Activated naive CD8-positive, alpha-beta T cell (primary cell): ENCODE data around the gene SLC25A14.
A peak's percentile ranks its signal among the peaks of the same experiment; 100 is the strongest.
"Not testable (repeated sequence)": the region's sequence is repeated elsewhere in the genome, so short reads cannot be mapped to it uniquely, and the experiment has no call there.

Experiments
- H3K27ac Mint-ChIP-seq: one replicate; pipeline ENCODE4 v1.8.0; 2021; ENCODE audit warnings: mixed read lengths
- H3K27me3 Mint-ChIP-seq: one replicate; pipeline ENCODE4 v1.8.0; 2021; ENCODE audit warnings: mixed read lengths
- H3K36me3 Mint-ChIP-seq: one replicate; pipeline ENCODE4 v1.8.0; 2021; ENCODE audit warnings: mixed read lengths
- H3K4me1 Mint-ChIP-seq: one replicate; pipeline ENCODE4 v1.8.0; 2021; ENCODE audit warnings: low read depth, mixed read lengths
- H3K4me3 Mint-ChIP-seq: one replicate; pipeline ENCODE4 v1.8.0; 2021; ENCODE audit warnings: mild to moderate bottlenecking, mixed read lengths
- H3K9me3 Mint-ChIP-seq: one replicate; pipeline ENCODE4 v1.8.0; 2021; ENCODE audit warnings: low read depth, mixed read lengths

The SLC25A14 gene

GRCh38 chrX:130339408-130340222, at the start of gene SLC25A14:
SLC25A14 (plus strand) TSS chrX:130339919; CDS start chrX:130340279, 360 bp downstream.
- peak within 1 kb of the TSS; percentile 95 for H3K4me3 Mint-ChIP-seq
- no peaks in the 10 kb centered on the region for H3K36me3 Mint-ChIP-seq
- H3K27me3 Mint-ChIP-seq, result no peaks in the 10 kb centered on the region
- peak within 1 kb of the TSS; percentile 95 for H3K27ac Mint-ChIP-seq
- no peaks in the 10 kb centered on the region for H3K9me3 Mint-ChIP-seq
- H3K4me1 Mint-ChIP-seq, result peaks cover 21% of the 10 kb centered on the region

GRCh38 chrX:130295519-130296296, 44.0 kb upstream of the SLC25A14 start:
- Mint-ChIP-seq H3K27ac (no peak overlapping the region), H3K4me1 (no peaks in the 10 kb centered on the region), H3K9me3 (no peaks in the 10 kb centered on the region), H3K36me3 (no peaks in the 10 kb centered on the region), H3K27me3 (no peaks in the 10 kb centered on the region), H3K4me3 (no peak overlapping the region)

- no peaks in the 10 kb centered on the region for H3K9me3 Mint-ChIP-seq
Measured at GRCh38 chrX:130296297-130296678, 43.4 kb upstream of the SLC25A14 start.

GRCh38 chrX:130296743-130297142, 43.0 kb upstream of the SLC25A14 start:
- no peaks in the 10 kb centered on the region for H3K9me3 Mint-ChIP-seq
- H3K27ac Mint-ChIP-seq, result no peak overlapping the region
- no peaks in the 10 kb centered on the region for H3K4me1 Mint-ChIP-seq
- H3K4me3 Mint-ChIP-seq, result no peak overlapping the region
- H3K27me3 Mint-ChIP-seq, result no peaks in the 10 kb centered on the region
- no peaks in the 10 kb centered on the region for H3K36me3 Mint-ChIP-seq

More at GRCh38 chrX:130296297-130296678, 43.4 kb upstream of the SLC25A14 start:
- H3K36me3 Mint-ChIP-seq, result no peaks in the 10 kb centered on the region
- H3K27me3 Mint-ChIP-seq, result no peaks in the 10 kb centered on the region
- no peak overlapping the region for H3K4me3 Mint-ChIP-seq
- H3K27ac Mint-ChIP-seq, result no peak overlapping the region
- no peaks in the 10 kb centered on the region for H3K4me1 Mint-ChIP-seq

GRCh38 chrX:130299279-130300009, 40.3 kb upstream of the SLC25A14 start:
- Mint-ChIP-seq H3K4me1 (no peaks in the 10 kb centered on the region), H3K4me3 (no peak overlapping the region), H3K27ac (no peak overlapping the region), H3K27me3 (no peaks in the 10 kb centered on the region), H3K36me3 (no peaks in the 10 kb centered on the region), H3K9me3 (no peaks in the 10 kb centered on the region)

- Mint-ChIP-seq H3K27me3 (no peaks in the 10 kb centered on the region), H3K4me3 (no peak overlapping the region), H3K27ac (no peak overlapping the region), H3K4me1 (no peaks in the 10 kb centered on the region), H3K9me3 (no peaks in the 10 kb centered on the region), H3K36me3 (no peaks in the 10 kb centered on the region)
Measured at GRCh38 chrX:130300010-130300282, 39.8 kb upstream of the SLC25A14 start.

- no peak overlapping the region for H3K27ac Mint-ChIP-seq
- H3K36me3 Mint-ChIP-seq, result no peaks in the 10 kb centered on the region
- H3K4me1 Mint-ChIP-seq, result no peaks in the 10 kb centered on the region
- no peak overlapping the region for H3K4me3 Mint-ChIP-seq
- H3K9me3 Mint-ChIP-seq, result no peaks in the 10 kb centered on the region
- no peaks in the 10 kb centered on the region for H3K27me3 Mint-ChIP-seq
Measured at GRCh38 chrX:130301405-130301804, 38.3 kb upstream of the SLC25A14 start.

- Mint-ChIP-seq H3K4me1 (no peaks in the 10 kb centered on the region), H3K27ac (no peak overlapping the region), H3K9me3 (no peaks in the 10 kb centered on the region), H3K4me3 (no peak overlapping the region), H3K27me3 (no peaks in the 10 kb centered on the region), H3K36me3 (no peaks in the 10 kb centered on the region)
Measured at GRCh38 chrX:130301977-130302376, 37.7 kb upstream of the SLC25A14 start.

GRCh38 chrX:130304587-130305368, 34.9 kb upstream of the SLC25A14 start:
- Mint-ChIP-seq H3K4me3 (no peak overlapping the region), H3K9me3 (no peaks in the 10 kb centered on the region), H3K4me1 (no peaks in the 10 kb centered on the region), H3K36me3 (no peaks in the 10 kb centered on the region), H3K27me3 (no peaks in the 10 kb centered on the region), H3K27ac (no peak overlapping the region)

GRCh38 chrX:130319886-130320285, 19.8 kb upstream of the SLC25A14 start:
- H3K9me3 Mint-ChIP-seq, H3K27me3 Mint-ChIP-seq, H3K4me1 Mint-ChIP-seq, H3K4me3 Mint-ChIP-seq, H3K27ac Mint-ChIP-seq, H3K36me3 Mint-ChIP-seq: not testable (repeated sequence)

- H3K4me3 Mint-ChIP-seq, result no peak overlapping the region
- H3K9me3 Mint-ChIP-seq, result peaks cover 4% of the 10 kb centered on the region
- H3K27ac Mint-ChIP-seq, result no peak overlapping the region
- peaks cover 6% of the 10 kb centered on the region for H3K27me3 Mint-ChIP-seq
- no peaks in the 10 kb centered on the region for H3K4me1 Mint-ChIP-seq
- H3K36me3 Mint-ChIP-seq, result no peaks in the 10 kb centered on the region
Measured at GRCh38 chrX:130321550-130321949, 18.2 kb upstream of the SLC25A14 start.

GRCh38 chrX:130330146-130330545, 9.6 kb upstream of the SLC25A14 start:
- no peaks in the 10 kb centered on the region for H3K9me3 Mint-ChIP-seq
- H3K27ac Mint-ChIP-seq, result no peak overlapping the region
- peaks cover 6% of the 10 kb centered on the region for H3K27me3 Mint-ChIP-seq
- no peaks in the 10 kb centered on the region for H3K4me1 Mint-ChIP-seq
- no peak overlapping the region for H3K4me3 Mint-ChIP-seq
- no peaks in the 10 kb centered on the region for H3K36me3 Mint-ChIP-seq

GRCh38 chrX:130330706-130331105, 9.0 kb upstream of the SLC25A14 start:
- Mint-ChIP-seq H3K27ac (no peak overlapping the region), H3K4me3 (no peak overlapping the region), H3K9me3 (no peaks in the 10 kb centered on the region), H3K27me3 (peaks cover 6% of the 10 kb centered on the region), H3K4me1 (no peaks in the 10 kb centered on the region), H3K36me3 (no peaks in the 10 kb centered on the region)

- H3K27ac Mint-ChIP-seq, result no peak overlapping the region
- no peak overlapping the region for H3K4me3 Mint-ChIP-seq
- H3K36me3 Mint-ChIP-seq, result no peaks in the 10 kb centered on the region
- no peaks in the 10 kb centered on the region for H3K9me3 Mint-ChIP-seq
- peaks cover 15% of the 10 kb centered on the region for H3K4me1 Mint-ChIP-seq
- H3K27me3 Mint-ChIP-seq, result peaks cover 1% of the 10 kb centered on the region
Measured at GRCh38 chrX:130336531-130336930, 3.2 kb upstream of the SLC25A14 start.
